ENCODE results near the gene ELOVL1. TPM values are rescaled to one million over a fixed set of nuclear protein-coding genes. Genes with fewer than 3 reads are reported as not detected.

The ELOVL1 gene
- 15.7 and 16.7 TPM in 2 replicates for total RNA-seq (2014; rRNA removed; shearing (Covaris generic))
- 23.0 and 23.3 TPM in 2 replicates for polyA plus RNA-seq (2016; fragmentation: Nextera tagmentation; extraction: Ambion mirVana)
- long read RNA-seq, partial matches to known transcripts, result 0 of 9 reads
- long read RNA-seq, other reads (novel, unspliced or antisense), result 4 of 9 reads

DNA sequence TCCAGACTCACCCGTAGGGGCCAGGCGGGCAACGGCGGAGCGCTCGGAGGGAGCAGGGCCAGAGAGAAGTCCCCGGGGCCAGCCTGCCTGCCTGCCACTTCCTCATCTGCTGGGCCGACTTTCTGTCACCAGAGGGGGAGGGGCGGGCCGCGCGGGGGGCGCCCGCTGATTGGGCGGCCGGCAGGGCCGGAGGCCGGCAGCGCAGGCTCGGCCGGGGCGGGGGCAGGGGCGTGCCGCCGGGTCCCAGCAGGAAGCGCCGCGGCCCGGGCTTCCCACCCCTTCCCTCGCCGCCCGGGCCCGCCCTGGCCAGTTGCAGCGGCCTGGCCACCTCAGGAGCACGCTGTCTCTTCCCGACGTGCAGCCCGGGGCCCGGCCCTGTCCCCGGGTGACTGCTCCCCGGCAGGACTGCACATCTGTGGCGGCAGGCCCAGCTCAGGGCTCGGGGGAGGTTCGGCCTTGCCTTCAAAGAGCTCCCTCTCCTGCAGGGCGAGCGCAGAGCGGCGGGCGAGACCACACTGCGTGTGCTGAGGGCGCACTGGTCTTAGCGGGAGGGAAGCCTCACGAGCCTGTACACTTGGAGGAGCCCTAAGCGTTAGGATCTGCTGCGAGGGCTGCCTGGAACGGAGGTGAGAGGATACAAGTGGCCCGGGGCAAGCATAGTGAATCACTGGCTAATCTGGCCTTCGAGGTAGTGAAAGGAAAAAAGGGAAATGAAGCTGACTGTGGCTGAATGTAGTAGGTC is at the start of gene ELOVL1:
Gene ELOVL1, minus strand, starts transcription at position 108 of the 742 bp plus-strand sequence. CDS start 2,402 bp downstream, outside the sequence.
- H3K27me3 Mint-ChIP-seq (ENCODE audit: insufficient read depth, low read depth, poor library complexity), result peaks cover 6% of the 10 kb centered on the region
- H3K27ac Mint-ChIP-seq, result peak within 1 kb of the TSS; percentile 92
- H3K4me1 ChIP-seq (ENCODE audit: insufficient read depth), result peaks cover 19% of the 10 kb centered on the region
- H3F3A ChIP-seq (replicated peaks; ENCODE audit: low read depth), result peaks cover 15% of the 10 kb centered on the region
- H3K4me1 Mint-ChIP-seq, result peaks cover 21% of the 10 kb centered on the region
- peak within 1 kb of the TSS; percentile 90 for H3K4me3 ChIP-seq
- H3K4me3 Mint-ChIP-seq, result peak within 1 kb of the TSS; percentile 82
- no peaks in the 10 kb centered on the region for H3K27me3 ChIP-seq (ENCODE audit: insufficient read depth)
- peaks cover 17% of the 10 kb centered on the region for H3K36me3 Mint-ChIP-seq (ENCODE audit: low read depth)
- peak; percentile 91 for DNase-seq (ENCODE audit: low spot score)
- H4K20me1 ChIP-seq (replicated peaks; ENCODE audit: insufficient read depth), result peaks cover 4% of the 10 kb centered on the region; the same call in 1 of the 2 replicates
- TF ChIP-seq POLR2AphosphoS5 (IDR thresholded peaks at IDR 0.05; ENCODE audit: low read depth) (peak; percentile 90), ZNF114 (CRISPR knock-in tag; IDR thresholded peaks at IDR 0.05) (no peak), EZH2 (IDR thresholded peaks at IDR 0.05; ENCODE audit: low read depth, unreplicated experiment) (no peak), STAT1 (IDR thresholded peaks at IDR 0.05; ENCODE audit: unreplicated experiment) (no peak), ZNF331 (CRISPR knock-in tag; IDR thresholded peaks at IDR 0.05; ENCODE audit: low read depth) (no peak), CREB1 (CRISPR knock-in tag; IDR thresholded peaks at IDR 0.05; ENCODE audit: low read depth) (0 out of 2 replicates have a peak, but pooled peaks have one; percentile 13), EZH2phosphoT487 (IDR thresholded peaks at IDR 0.05; ENCODE audit: unreplicated experiment) (no peak), JUNB (IDR thresholded peaks at IDR 0.05; ENCODE audit: unreplicated experiment) (no peak), NANOG (IDR thresholded peaks at IDR 0.05; ENCODE audit: borderline replicate concordance) (no peak), REST (IDR thresholded peaks at IDR 0.05; ENCODE audit: unreplicated experiment) (no peak)
- TF ChIP-seq, protein P1, sequence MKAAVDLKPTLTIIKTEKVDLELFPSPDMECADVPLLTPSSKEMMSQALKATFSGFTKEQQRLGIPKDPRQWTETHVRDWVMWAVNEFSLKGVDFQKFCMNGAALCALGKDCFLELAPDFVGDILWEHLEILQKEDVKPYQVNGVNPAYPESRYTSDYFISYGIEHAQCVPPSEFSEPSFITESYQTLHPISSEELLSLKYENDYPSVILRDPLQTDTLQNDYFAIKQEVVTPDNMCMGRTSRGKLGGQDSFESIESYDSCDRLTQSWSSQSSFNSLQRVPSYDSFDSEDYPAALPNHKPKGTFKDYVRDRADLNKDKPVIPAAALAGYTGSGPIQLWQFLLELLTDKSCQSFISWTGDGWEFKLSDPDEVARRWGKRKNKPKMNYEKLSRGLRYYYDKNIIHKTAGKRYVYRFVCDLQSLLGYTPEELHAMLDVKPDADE (IDR thresholded peaks at IDR 0.05), result no peak
- TF ChIP-seq, protein P2, sequence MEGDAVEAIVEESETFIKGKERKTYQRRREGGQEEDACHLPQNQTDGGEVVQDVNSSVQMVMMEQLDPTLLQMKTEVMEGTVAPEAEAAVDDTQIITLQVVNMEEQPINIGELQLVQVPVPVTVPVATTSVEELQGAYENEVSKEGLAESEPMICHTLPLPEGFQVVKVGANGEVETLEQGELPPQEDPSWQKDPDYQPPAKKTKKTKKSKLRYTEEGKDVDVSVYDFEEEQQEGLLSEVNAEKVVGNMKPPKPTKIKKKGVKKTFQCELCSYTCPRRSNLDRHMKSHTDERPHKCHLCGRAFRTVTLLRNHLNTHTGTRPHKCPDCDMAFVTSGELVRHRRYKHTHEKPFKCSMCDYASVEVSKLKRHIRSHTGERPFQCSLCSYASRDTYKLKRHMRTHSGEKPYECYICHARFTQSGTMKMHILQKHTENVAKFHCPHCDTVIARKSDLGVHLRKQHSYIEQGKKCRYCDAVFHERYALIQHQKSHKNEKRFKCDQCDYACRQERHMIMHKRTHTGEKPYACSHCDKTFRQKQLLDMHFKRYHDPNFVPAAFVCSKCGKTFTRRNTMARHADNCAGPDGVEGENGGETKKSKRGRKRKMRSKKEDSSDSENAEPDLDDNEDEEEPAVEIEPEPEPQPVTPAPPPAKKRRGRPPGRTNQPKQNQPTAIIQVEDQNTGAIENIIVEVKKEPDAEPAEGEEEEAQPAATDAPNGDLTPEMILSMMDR (conservative IDR thresholded peaks at IDR 0.05; ENCODE audit: low read depth in 2 of 2), result peak in 1 of 2 experiments; percentile 23; a peak in 3 of 4 replicates
- TF ChIP-seq, protein P3, sequence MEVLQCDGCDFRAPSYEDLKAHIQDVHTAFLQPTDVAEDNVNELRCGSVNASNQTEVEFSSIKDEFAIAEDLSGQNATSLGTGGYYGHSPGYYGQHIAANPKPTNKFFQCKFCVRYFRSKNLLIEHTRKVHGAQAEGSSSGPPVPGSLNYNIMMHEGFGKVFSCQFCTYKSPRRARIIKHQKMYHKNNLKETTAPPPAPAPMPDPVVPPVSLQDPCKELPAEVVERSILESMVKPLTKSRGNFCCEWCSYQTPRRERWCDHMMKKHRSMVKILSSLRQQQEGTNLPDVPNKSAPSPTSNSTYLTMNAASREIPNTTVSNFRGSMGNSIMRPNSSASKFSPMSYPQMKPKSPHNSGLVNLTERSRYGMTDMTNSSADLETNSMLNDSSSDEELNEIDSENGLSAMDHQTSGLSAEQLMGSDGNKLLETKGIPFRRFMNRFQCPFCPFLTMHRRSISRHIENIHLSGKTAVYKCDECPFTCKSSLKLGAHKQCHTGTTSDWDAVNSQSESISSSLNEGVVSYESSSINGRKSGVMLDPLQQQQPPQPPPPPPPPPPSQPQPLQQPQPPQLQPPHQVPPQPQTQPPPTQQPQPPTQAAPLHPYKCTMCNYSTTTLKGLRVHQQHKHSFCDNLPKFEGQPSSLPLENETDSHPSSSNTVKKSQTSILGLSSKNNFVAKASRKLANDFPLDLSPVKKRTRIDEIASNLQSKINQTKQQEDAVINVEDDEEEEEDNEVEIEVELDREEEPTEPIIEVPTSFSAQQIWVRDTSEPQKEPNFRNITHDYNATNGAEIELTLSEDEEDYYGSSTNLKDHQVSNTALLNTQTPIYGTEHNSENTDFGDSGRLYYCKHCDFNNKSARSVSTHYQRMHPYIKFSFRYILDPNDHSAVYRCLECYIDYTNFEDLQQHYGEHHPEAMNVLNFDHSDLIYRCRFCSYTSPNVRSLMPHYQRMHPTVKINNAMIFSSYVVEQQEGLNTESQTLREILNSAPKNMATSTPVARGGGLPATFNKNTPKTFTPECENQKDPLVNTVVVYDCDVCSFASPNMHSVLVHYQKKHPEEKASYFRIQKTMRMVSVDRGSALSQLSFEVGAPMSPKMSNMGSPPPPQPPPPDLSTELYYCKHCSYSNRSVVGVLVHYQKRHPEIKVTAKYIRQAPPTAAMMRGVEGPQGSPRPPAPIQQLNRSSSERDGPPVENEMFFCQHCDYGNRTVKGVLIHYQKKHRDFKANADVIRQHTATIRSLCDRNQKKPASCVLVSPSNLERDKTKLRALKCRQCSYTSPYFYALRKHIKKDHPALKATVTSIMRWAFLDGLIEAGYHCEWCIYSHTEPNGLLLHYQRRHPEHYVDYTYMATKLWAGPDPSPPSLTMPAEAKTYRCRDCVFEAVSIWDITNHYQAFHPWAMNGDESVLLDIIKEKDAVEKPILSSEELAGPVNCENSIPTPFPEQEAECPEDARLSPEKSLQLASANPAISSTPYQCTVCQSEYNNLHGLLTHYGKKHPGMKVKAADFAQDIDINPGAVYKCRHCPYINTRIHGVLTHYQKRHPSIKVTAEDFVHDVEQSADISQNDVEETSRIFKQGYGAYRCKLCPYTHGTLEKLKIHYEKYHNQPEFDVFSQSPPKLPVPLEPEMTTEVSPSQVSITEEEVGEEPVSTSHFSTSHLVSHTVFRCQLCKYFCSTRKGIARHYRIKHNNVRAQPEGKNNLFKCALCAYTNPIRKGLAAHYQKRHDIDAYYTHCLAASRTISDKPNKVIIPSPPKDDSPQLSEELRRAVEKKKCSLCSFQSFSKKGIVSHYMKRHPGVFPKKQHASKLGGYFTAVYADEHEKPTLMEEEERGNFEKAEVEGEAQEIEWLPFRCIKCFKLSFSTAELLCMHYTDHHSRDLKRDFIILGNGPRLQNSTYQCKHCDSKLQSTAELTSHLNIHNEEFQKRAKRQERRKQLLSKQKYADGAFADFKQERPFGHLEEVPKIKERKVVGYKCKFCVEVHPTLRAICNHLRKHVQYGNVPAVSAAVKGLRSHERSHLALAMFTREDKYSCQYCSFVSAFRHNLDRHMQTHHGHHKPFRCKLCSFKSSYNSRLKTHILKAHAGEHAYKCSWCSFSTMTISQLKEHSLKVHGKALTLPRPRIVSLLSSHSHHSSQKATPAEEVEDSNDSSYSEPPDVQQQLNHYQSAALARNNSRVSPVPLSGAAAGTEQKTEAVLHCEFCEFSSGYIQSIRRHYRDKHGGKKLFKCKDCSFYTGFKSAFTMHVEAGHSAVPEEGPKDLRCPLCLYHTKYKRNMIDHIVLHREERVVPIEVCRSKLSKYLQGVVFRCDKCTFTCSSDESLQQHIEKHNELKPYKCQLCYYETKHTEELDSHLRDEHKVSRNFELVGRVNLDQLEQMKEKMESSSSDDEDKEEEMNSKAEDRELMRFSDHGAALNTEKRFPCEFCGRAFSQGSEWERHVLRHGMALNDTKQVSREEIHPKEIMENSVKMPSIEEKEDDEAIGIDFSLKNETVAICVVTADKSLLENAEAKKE (CRISPR knock-in tag; IDR thresholded peaks at IDR 0.05), result no peak
- no peaks in the 10 kb centered on the region; the same call in 2 of the 3 replicates for H3K9me3 Mint-ChIP-seq
- 0 out of 2 replicates have a peak, but pooled peaks cover 3% of the 10 kb centered on the region for H3K36me3 ChIP-seq (ENCODE audit: insufficient read depth)
- H3K79me2 ChIP-seq (replicated peaks; ENCODE audit: insufficient read depth), result peaks cover 7% of the 10 kb centered on the region
- H3K9me2 ChIP-seq (ENCODE audit: insufficient read depth), result no peaks in the 10 kb centered on the region
- peak; percentile 70 for ATAC-seq
- H3K4me2 ChIP-seq, result peak within 1 kb of the TSS; percentile 94
- peak within 1 kb of the TSS; percentile 94 for H3K27ac ChIP-seq (ENCODE audit: low read depth)
- H2AFZ ChIP-seq, result peak within 1 kb of the TSS; percentile 76; the same call in 1 of the 2 replicates

All from GM23338 (cell line).